Measurements from ENCODE around the gene HPN.

DNA sequence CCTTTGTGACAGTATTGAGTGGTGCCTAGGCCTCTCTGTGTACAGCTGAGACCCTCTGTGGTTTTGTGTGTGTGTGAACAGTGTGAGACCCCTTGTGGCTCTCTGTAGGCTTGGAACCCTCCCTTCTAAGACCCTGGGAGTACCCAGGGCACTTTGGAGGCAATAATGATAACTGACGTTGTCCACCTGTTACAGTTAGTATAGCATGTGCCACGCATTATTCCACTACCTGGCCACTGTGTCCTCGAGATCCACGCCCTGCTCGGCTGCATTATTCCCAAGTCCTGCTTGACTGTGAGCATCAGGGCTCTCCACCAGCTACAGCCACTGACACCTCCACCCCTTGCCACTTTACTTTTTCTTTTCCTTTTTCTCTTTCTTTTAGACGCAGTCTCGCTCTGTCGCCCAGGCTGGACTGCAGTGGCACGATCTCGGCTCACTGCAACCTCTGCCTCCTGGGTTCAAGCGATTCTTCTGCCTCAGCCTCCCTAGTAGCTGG is 39.4 kb upstream of the HPN start:
- TF ChIP-seq, protein P1, sequence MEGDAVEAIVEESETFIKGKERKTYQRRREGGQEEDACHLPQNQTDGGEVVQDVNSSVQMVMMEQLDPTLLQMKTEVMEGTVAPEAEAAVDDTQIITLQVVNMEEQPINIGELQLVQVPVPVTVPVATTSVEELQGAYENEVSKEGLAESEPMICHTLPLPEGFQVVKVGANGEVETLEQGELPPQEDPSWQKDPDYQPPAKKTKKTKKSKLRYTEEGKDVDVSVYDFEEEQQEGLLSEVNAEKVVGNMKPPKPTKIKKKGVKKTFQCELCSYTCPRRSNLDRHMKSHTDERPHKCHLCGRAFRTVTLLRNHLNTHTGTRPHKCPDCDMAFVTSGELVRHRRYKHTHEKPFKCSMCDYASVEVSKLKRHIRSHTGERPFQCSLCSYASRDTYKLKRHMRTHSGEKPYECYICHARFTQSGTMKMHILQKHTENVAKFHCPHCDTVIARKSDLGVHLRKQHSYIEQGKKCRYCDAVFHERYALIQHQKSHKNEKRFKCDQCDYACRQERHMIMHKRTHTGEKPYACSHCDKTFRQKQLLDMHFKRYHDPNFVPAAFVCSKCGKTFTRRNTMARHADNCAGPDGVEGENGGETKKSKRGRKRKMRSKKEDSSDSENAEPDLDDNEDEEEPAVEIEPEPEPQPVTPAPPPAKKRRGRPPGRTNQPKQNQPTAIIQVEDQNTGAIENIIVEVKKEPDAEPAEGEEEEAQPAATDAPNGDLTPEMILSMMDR (IDR thresholded peaks at IDR 0.05; ENCODE audit: poor library complexity), result no peak
- no peak for TF ChIP-seq EZH2 (IDR thresholded peaks at IDR 0.05; ENCODE audit: borderline replicate concordance)
